GM13977 (cell line): ENCODE data around the gene GNA12.

ENCODE experiments used
- DNase-seq: peaks from one replicate; pipeline ENCODE4 v3.0.0; 2012; ENCODE audit warnings: low spot score
- in situ Hi-C: fragments of 300-500 bp; cut with MboI; formaldehyde crosslinking; loops from one replicate; pipeline ENCODE4 v1.12.0; 2022; ENCODE audit warnings: low sequenced_read_pairs, low pct_unique_long_range_greater_than_20kb, mixed read lengths, inconsistent platforms; ENCODE audit not compliant: unreplicated experiment
- TF ChIP-seq, protein P1 (sequence below): IDR thresholded peaks from 2 replicates; pipeline ENCODE4 v1.5.1; 2012; ENCODE audit warnings: mild to moderate bottlenecking, control low read depth; ENCODE audit not compliant: insufficient read depth; ENCODE audit errors: extremely low read depth, missing control alignments

Gene GNA12

DNA sequence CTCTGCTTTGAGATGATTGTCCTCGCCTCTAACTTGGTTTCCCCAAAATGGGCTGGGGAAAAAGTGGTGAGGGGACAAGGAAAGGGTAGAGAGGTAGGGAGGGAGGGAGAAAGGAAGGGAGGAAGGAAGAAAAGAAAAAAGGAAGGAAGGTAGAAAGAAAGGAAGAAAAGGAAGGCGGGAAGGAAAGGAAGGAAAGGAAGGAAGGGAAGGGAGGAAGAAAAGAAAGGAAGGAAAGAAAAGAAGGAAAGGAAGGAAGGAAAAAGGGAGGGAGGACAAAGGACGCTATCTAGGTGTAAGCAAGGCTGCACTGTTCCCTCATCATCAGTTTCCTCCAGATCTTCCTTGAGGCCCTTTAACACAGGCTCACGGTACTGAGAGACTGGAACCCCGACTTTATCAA, 2.2 kb downstream of the GNA12 start:
- in situ Hi-C loops, result no loop called here
- DNase-seq, result no peak
- TF ChIP-seq, protein P1, sequence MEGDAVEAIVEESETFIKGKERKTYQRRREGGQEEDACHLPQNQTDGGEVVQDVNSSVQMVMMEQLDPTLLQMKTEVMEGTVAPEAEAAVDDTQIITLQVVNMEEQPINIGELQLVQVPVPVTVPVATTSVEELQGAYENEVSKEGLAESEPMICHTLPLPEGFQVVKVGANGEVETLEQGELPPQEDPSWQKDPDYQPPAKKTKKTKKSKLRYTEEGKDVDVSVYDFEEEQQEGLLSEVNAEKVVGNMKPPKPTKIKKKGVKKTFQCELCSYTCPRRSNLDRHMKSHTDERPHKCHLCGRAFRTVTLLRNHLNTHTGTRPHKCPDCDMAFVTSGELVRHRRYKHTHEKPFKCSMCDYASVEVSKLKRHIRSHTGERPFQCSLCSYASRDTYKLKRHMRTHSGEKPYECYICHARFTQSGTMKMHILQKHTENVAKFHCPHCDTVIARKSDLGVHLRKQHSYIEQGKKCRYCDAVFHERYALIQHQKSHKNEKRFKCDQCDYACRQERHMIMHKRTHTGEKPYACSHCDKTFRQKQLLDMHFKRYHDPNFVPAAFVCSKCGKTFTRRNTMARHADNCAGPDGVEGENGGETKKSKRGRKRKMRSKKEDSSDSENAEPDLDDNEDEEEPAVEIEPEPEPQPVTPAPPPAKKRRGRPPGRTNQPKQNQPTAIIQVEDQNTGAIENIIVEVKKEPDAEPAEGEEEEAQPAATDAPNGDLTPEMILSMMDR, result no peak

DNA sequence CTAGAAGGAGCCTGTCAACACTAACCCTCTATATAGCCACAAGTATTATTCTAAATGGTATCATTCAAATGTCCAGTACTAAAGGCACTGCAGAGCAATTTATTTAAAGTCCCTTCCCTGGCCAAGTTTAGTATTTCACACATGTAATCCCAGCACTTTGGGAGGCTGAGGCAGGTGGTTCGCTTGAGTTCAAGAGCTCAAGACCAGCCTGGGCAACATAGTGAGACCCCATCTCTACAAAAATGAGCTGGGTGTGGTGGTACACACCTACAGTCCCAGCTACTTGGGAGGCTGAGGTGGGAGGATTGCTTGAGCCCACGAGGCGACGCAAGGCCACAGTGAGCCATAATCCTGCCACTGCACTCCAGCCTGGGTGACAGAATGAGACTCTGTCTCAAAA, 3.6 kb downstream of the GNA12 start:
- no peak for DNase-seq
- in situ Hi-C loops, result no loop called here
- TF ChIP-seq, protein P1, result no peak

- in situ Hi-C loops, result no loop called here
- peak; percentile 58 for DNase-seq
- TF ChIP-seq, protein P1, result no peak
Measured at GRCh38 chr7:2838873-2839578, 5.1 kb downstream of the GNA12 start.

DNA sequence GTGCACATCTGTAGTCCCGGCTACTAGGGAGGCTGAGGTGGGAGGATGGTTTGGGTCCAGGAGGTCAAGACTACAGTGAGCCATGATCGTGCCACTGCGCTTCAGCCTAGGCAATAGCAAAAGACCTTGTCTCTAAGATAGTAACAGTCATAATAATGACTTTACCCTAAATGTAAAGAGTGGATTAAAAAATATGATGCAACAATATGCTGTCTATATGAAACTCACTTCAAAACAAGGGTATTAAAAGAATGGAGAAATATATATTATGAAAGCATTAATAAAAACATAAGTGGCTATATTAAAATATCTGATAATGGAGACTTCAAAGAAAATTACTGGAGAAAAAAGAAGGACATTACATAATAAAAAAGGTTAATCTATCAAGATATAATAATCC, 5.7 kb downstream of the GNA12 start:
- TF ChIP-seq, protein P1, result no peak
- DNase-seq, result no peak
- in situ Hi-C loops, result no loop called here

- TF ChIP-seq, protein P1, result no peak
- in situ Hi-C loops, result no loop called here
- DNase-seq, result no peak
Measured at GRCh38 chr7:2837496-2837895, 6.6 kb downstream of the GNA12 start.

DNA sequence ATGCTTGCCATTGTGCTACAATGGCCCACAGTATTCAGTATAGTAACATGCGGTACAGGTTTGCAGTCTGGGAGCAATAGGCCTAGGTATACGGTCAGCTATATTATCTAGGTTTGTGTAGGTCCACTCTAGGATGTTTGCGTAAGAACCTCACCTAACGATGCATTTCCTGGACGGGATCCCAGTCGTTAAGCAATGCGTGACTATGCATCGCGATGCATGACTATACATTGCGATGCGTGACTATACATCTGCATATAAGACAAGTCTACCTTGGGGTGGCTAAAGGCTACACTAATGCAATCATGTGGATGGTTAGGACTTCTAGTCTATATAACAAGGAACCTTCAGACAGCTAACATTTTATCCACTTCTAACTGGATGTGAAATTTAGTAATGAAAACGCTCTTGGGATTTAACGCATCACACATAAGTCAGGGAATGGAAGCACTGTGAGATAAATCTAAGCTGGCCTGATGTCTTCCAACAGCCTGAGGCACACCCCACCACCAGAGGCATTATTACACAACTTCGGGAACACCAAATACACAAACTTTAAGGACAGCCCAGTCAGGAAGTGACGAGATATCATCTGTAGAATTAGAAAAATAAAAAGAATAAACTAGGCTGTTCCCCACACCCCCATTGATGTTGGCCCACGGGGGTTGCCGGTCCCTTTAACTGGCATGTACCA, 9.2 kb downstream of the GNA12 start:
- in situ Hi-C loops, result no loop called here
- DNase-seq, result no peak
- TF ChIP-seq, protein P1, result no peak
